Testis (tissue), 3 donors: ENCODE data around the gene ATP11A. TPM values are rescaled to one million over a fixed set of nuclear protein-coding genes. Genes with fewer than 3 reads are reported as not detected.
"Not testable (repeated sequence)": the region's sequence is repeated elsewhere in the genome, so short reads cannot be mapped to it uniquely, and the experiment has no call there.

Experiments used
- DNase-seq: peaks from one replicate; pipeline ENCODE4 v3.0.0-alpha.2; 2019
- H3K27ac ChIP-seq, 2 donors: fragments of 200-600 bp; sonication (generic); one replicate each; pipeline ENCODE4 v1.5.1; 2019
- H3K27me3 ChIP-seq: fragments of 200-600 bp; sonication (generic); one replicate; pipeline ENCODE4 v1.5.1; 2019
- H3K36me3 ChIP-seq: fragments of 200-600 bp; sonication (generic); one replicate; pipeline ENCODE4 v1.5.1; 2017; ENCODE audit warnings: low read depth; ENCODE audit errors: missing control alignments
- H3K4me1 ChIP-seq: fragments of 200-600 bp; sonication (generic); one replicate; pipeline ENCODE4 v1.5.1; 2019
- H3K4me3 ChIP-seq, 2 donors: fragments of 200-600 bp; sonication (generic); one replicate each; pipeline ENCODE4 v1.5.1; 2017 to 2019
- H3K9me3 ChIP-seq: fragments of 200-600 bp; sonication (generic); one replicate; pipeline ENCODE4 v1.5.1; 2017
- CTCF ChIP-seq, 3 experiments: fragments of 450-650 bp in 2 of 3; fragments of 200-600 bp in 1 of 3; sonication (generic) in 1 of 3; IDR thresholded peaks; one replicate each; pipeline ENCODE4 v1.5.1; 2016 to 2019; ENCODE audit warnings: antibody characterized with exemption in 3 of 3, mild to moderate bottlenecking in 2 of 3, moderate library complexity in 1 of 3
- POLR2A ChIP-seq: fragments of 450-650 bp; IDR thresholded peaks from one replicate; pipeline ENCODE4 v1.6.1; 2017; ENCODE audit warnings: antibody characterized with exemption, mild to moderate bottlenecking, moderate library complexity
- WGBS, 2 donors: methylation state at CpG; one replicate each; pipeline ENCODE4 v1.1.5; 2018; 5-methylcytosine and 5-hydroxymethylcytosine counted together
- intact Hi-C: fragments of 100-400 bp; cut with DNase I; formaldehyde crosslinking; loops from one replicate; pipeline ENCODE4 v1.15.1; 2023; ENCODE audit warnings: low total_unique reads
- polyA plus RNA-seq: library from polyadenylated mRNA; stranded (reverse); fragments of 350-450 nt; fragmentation: Illumina TruSeq; extraction: RNeasy Lipid Tissue Mini Kit (QIAGEN cat#74804); gene quantifications from one replicate; pipeline ENCODE4 v1.2.3, GENCODE V29; 2014; ENCODE audit warnings: low read depth, low replicate concordance; ENCODE audit not compliant: insufficient read depth
- total RNA-seq, 2 donors: library from RNA; depleted of rRNA; stranded (reverse); fragments of >200 nt; gene quantifications; one replicate each; pipeline ENCODE4 v1.2.3, GENCODE V29; 2016

Gene ATP11A
- total and polyA plus RNA-seq, 3 donors from 2014 or later, result 34.4 to 122 (median 112) TPM

- intact Hi-C loops, result no loop called here
- no peak for DNase-seq
- Histone ChIP-seq H3K27ac (no peak overlapping the region), H3K4me1 (peaks cover 9% of the 10 kb centered on the region), H3K9me3 (no peaks in the 10 kb centered on the region), H3K36me3 (no peaks in the 10 kb centered on the region), H3K4me3 (no peak overlapping the region), H3K27me3 (no peaks in the 10 kb centered on the region)
- TF ChIP-seq POLR2A (no peak), CTCF (IDR thresholded peaks at IDR 0.05) (no peak)
- 97% methylated on average over 1 of the region's 1 CpG for WGBS, 2 donors
Observed at GRCh38 chr13:112800057-112800456, 110.2 kb downstream of the ATP11A start.

- DNase-seq, H3K4me1 ChIP-seq, H3K4me3 ChIP-seq, H3K36me3 ChIP-seq, intact Hi-C loops, H3K27me3 ChIP-seq, H3K9me3 ChIP-seq, H3K27ac ChIP-seq: not testable (repeated sequence)
- WGBS, 2 donors, result 89 to 96% methylated on average over 6 of the region's 6 CpGs
Observed at GRCh38 chr13:112800807-112801206, 111.0 kb downstream of the ATP11A start.

- Histone ChIP-seq H3K36me3 (no peaks in the 10 kb centered on the region), H3K4me3 (no peak overlapping the region), H3K27me3 (no peaks in the 10 kb centered on the region), H3K27ac (no peak overlapping the region), H3K9me3 (no peaks in the 10 kb centered on the region), H3K4me1 (peaks cover 9% of the 10 kb centered on the region)
- intact Hi-C loops, result no loop called here
- 62 to 64% methylated on average over 2 of the region's 2 CpGs for WGBS, 2 donors
- DNase-seq, result no peak
- TF ChIP-seq CTCF (IDR thresholded peaks at IDR 0.05) (no peak), POLR2A (no peak)
Observed at GRCh38 chr13:112802802-112803195, 113.0 kb downstream of the ATP11A start.

GRCh38 chr13:112803422-112803821, 113.6 kb downstream of the ATP11A start:
- DNase-seq, result no peak
- intact Hi-C loops, result no loop called here

GRCh38 chr13:112804374-112804773, 114.5 kb downstream of the ATP11A start:
- no peaks in the 10 kb centered on the region for H3K36me3 ChIP-seq
- no peaks in the 10 kb centered on the region for H3K27me3 ChIP-seq
- DNase-seq, result no peak
- H3K9me3 ChIP-seq, result no peaks in the 10 kb centered on the region
- no peak for TF ChIP-seq POLR2A
- no peak for TF ChIP-seq CTCF (IDR thresholded peaks at IDR 0.05)
- 78 to 85% methylated on average over 5 of the region's 5 CpGs for WGBS, 2 donors
- no peak overlapping the region for H3K4me3 ChIP-seq
- H3K27ac ChIP-seq, result no peak overlapping the region
- peaks cover 9% of the 10 kb centered on the region for H3K4me1 ChIP-seq
- intact Hi-C loops, result no loop called here

More at GRCh38 chr13:112803422-112803821, 113.6 kb downstream of the ATP11A start:
- 79 to 89% methylated on average over 7 of the region's 7 CpGs for WGBS, 2 donors
- H3K27ac ChIP-seq, result no peak overlapping the region
- H3K27me3 ChIP-seq, result no peaks in the 10 kb centered on the region
- H3K9me3 ChIP-seq, result no peaks in the 10 kb centered on the region
- H3K4me1 ChIP-seq, result peaks cover 9% of the 10 kb centered on the region
- no peak overlapping the region for H3K4me3 ChIP-seq
- TF ChIP-seq CTCF (IDR thresholded peaks at IDR 0.05) (no peak), POLR2A (no peak)
- H3K36me3 ChIP-seq, result no peaks in the 10 kb centered on the region
